PC-9 (cell line): ENCODE results near the gene INTS7. TPM values are rescaled to one million over a fixed set of nuclear protein-coding genes. Genes with fewer than 3 reads are reported as not detected.

Experiments used
- BruUV-seq: library from RNA; stranded (reverse); fragments of 400-500 nt; replicated peaks from 2 replicates; lab custom pipeline; 2021; lab: Mats Ljungman, UMichigan
- CTCF ChIA-PET: fragments of 300-600 bp; sonication (Branson Sonifier 250); formaldehyde crosslinking; loops from one replicate; lab custom pipeline; 2022; ENCODE audit warnings: antibody characterized with exemption; lab: Charles Lee
- POLR2A ChIA-PET: fragments of 300-600 bp; sonication (Branson Sonifier 250); formaldehyde crosslinking; loops from one replicate; lab custom pipeline; 2022; ENCODE audit warnings: antibody characterized with exemption; ENCODE audit not compliant: unreplicated experiment; lab: Charles Lee
- DNase-seq, 2 experiments: peaks; one replicate each; pipeline versions ENCODE4 v3.0.0 to v3.0.0-alpha.2; 2015 to 2022; ENCODE audit warnings: mixed read lengths in 1 of 2
- H2AFZ ChIP-seq: fragments of 200-600 bp; sonication (generic); 2 replicates; pipeline ENCODE4 v1.8.1; 2017; ENCODE audit warnings: antibody characterized with exemption
- H3F3A ChIP-seq: fragments of 200-600 bp; sonication (generic); 2 replicates; pipeline ENCODE4 v1.8.1; 2017; ENCODE audit warnings: antibody characterized with exemption, mild to moderate bottlenecking, low read depth; ENCODE audit not compliant: insufficient read depth
- H3K27ac ChIP-seq: fragments of 200-600 bp; sonication (generic); 2 replicates; pipeline ENCODE4 v1.6.1; 2016; ENCODE audit warnings: mixed run types
- H3K27me3 ChIP-seq: fragments of 200-600 bp; sonication (generic); 2 replicates; pipeline ENCODE4 v1.6.1; 2016; ENCODE audit warnings: low read depth, mixed run types; ENCODE audit not compliant: insufficient read depth
- H3K36me3 ChIP-seq: fragments of 200-600 bp; sonication (generic); 2 replicates; pipeline ENCODE4 v1.6.1; 2016; ENCODE audit warnings: low read depth, mixed run types
- H3K4me1 ChIP-seq: fragments of 200-600 bp; sonication (generic); replicated peaks from 2 replicates; pipeline ENCODE4 v1.6.1; 2016; ENCODE audit warnings: mixed run types; ENCODE audit not compliant: insufficient read depth
- H3K4me2 ChIP-seq: fragments of 200-600 bp; sonication (generic); 2 replicates; pipeline ENCODE4 v1.6.1; 2017; ENCODE audit warnings: mixed run types
- H3K4me3 ChIP-seq: fragments of 200-600 bp; sonication (generic); 2 replicates; pipeline ENCODE4 v1.6.1; 2016; ENCODE audit warnings: mixed run types
- H3K79me2 ChIP-seq: fragments of 200-600 bp; sonication (generic); 2 replicates; pipeline ENCODE4 v1.6.1; 2017; ENCODE audit warnings: low read depth, mixed run types
- H3K9me2 ChIP-seq: fragments of 200-600 bp; sonication (generic); 2 replicates; pipeline ENCODE4 v1.8.1; 2017; ENCODE audit warnings: mild to moderate bottlenecking; ENCODE audit not compliant: insufficient read depth
- H3K9me3 ChIP-seq: fragments of 200-600 bp; sonication (generic); 2 replicates; pipeline ENCODE4 v1.8.1; 2016; ENCODE audit warnings: low read depth; ENCODE audit not compliant: insufficient read depth
- H4K20me1 ChIP-seq: fragments of 200-600 bp; sonication (generic); 2 replicates; pipeline ENCODE4 v1.8.1; 2017; ENCODE audit not compliant: insufficient read depth
- CTCF ChIP-seq: fragments of 200-600 bp; sonication (generic); conservative IDR thresholded peaks from 2 replicates; pipeline ENCODE4 v1.6.1; 2017; ENCODE audit warnings: mixed run types, antibody characterized with exemption, mild to moderate bottlenecking, moderate library complexity
- EZH2 ChIP-seq: fragments of 200-600 bp; sonication (generic); IDR thresholded peaks from 2 replicates; pipeline ENCODE4 v1.8.0; 2017; ENCODE audit warnings: antibody characterized with exemption, low read depth
- intact Hi-C: fragments of 100-400 bp; cut with micrococcal nuclease; formaldehyde crosslinking; loops from one replicate; pipeline ENCODE4 v1.10.0; 2022; ENCODE audit not compliant: unreplicated experiment
- total RNA-seq: library from RNA; stranded (reverse); gene quantifications from 2 replicates; pipeline ENCODE4 v1.2.3, GENCODE V29; 2021

INTS7 gene
- total RNA-seq, 1 experiment from 2014 or later = 24.7 TPM

DNA sequence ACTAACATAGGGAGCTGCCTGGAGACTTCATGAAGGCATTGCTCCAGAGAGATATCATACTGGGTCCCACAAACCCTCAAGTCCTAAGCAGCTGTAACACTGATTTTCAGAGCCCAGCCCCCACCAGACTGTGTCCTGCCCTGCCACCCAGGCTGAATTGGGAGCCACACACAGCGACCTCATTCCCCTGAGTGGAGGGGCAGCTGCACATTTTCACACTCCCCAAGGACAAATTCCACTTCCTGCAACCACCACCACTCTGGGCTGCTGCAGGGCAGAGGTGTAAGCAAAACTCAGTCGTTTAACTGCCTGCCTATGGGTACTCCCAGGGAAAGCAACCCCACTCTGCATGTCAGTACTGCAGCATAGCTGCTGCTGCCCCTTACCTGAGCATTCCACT, 20.0 kb upstream of the INTS7 start:
- no peak overlapping the region for H3K27ac ChIP-seq
- peaks cover 16% of the 10 kb centered on the region for H3K9me3 ChIP-seq
- H3K36me3 ChIP-seq = peaks cover 11% of the 10 kb centered on the region
- H3K79me2 ChIP-seq = no peaks in the 10 kb centered on the region
- CTCF ChIA-PET = interaction anchor here (0.7 kb wide), 1 partner anchor 506 kb away, joined by 10 read pairs; no protein-coding TSS in a partner anchor
- no peaks in the 10 kb centered on the region for H3K4me1 ChIP-seq
- H3K9me2 ChIP-seq = no peaks in the 10 kb centered on the region
- H3K4me2 ChIP-seq = no peak overlapping the region
- no peaks in the 10 kb centered on the region for H3F3A ChIP-seq
- POLR2A ChIA-PET = no interaction called here
- intact Hi-C loops = no loop called here
- no peak for DNase-seq
- no peak overlapping the region for H3K4me3 ChIP-seq
- no peaks in the 10 kb centered on the region for H4K20me1 ChIP-seq
- no TSS peak for BruUV-seq
- TF ChIP-seq EZH2 (no peak), CTCF (no peak)
- no peak overlapping the region for H2AFZ ChIP-seq
- no peaks in the 10 kb centered on the region for H3K27me3 ChIP-seq

DNA sequence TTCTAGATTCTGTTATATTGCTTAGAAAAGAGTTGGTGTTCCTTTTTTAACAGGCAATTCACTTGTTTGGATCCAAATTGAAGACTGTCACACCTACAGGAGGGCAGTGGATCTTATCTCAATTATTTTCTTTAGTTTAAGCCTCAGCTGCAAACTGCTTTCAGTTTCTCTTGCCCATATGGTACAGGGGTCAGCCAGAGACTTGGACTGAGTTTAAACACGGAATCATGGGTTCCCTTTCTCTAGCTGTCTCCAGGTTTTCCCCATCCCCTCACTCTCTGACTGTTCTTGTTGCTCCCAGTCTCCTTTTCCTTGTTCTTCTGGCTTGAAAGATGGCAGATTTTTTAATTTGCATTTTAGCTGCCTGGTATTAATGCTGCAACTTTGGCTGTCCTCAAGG, 18.6 kb upstream of the INTS7 start:
- intact Hi-C loops = no loop called here
- Histone ChIP-seq H3K36me3 (peaks cover 11% of the 10 kb centered on the region), H2AFZ (no peak overlapping the region), H3K4me3 (no peak overlapping the region), H3K4me2 (no peak overlapping the region), H3K9me2 (no peaks in the 10 kb centered on the region), H3K27ac (no peak overlapping the region), H3K4me1 (no peaks in the 10 kb centered on the region), H3K9me3 (peaks cover 16% of the 10 kb centered on the region), H4K20me1 (no peaks in the 10 kb centered on the region), H3K27me3 (no peaks in the 10 kb centered on the region), H3F3A (no peaks in the 10 kb centered on the region), H3K79me2 (no peaks in the 10 kb centered on the region)
- no peak for DNase-seq
- BruUV-seq = no TSS peak
- no peak for TF ChIP-seq CTCF
- no peak for TF ChIP-seq EZH2
- CTCF ChIA-PET = no interaction called here
- POLR2A ChIA-PET = no interaction called here

DNA sequence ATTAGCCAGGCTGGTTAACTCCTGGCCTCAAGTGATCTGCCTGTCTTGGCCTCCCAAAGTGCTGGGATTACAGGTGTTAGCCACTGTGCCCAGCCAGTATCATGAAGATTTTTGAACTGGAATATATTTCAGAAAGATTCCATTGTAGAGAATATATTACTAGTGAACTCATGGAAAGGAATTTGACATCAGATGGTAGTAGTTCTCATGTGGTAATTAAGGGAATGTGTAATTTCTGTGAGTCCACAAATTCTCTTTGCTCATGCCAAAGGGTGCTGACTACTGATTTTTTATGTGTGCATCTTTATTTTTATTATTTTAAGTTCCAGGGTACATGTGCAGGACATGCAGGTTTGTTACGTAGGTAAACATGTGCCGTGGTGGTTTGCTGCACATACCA, 10.6 kb upstream of the INTS7 start:
- H3K79me2 ChIP-seq = peaks cover 9% of the 10 kb centered on the region
- no peaks in the 10 kb centered on the region for H3K9me2 ChIP-seq
- H3F3A ChIP-seq = no peaks in the 10 kb centered on the region
- no peaks in the 10 kb centered on the region for H4K20me1 ChIP-seq
- no peak overlapping the region for H3K4me2 ChIP-seq
- H3K9me3 ChIP-seq = no peaks in the 10 kb centered on the region
- peaks cover 12% of the 10 kb centered on the region for H3K36me3 ChIP-seq
- no peaks in the 10 kb centered on the region for H3K4me1 ChIP-seq
- H3K27ac ChIP-seq = no peak overlapping the region
- no peaks in the 10 kb centered on the region for H3K27me3 ChIP-seq
- ChIA-PET CTCF (no interaction called here), POLR2A (no interaction called here)
- H2AFZ ChIP-seq = no peak overlapping the region
- intact Hi-C loops = no loop called here
- H3K4me3 ChIP-seq = no peak overlapping the region
- TF ChIP-seq CTCF (no peak), EZH2 (no peak)
- BruUV-seq = no TSS peak
- no peak for DNase-seq
